HG02870 (cell line): Measurements from ENCODE around the gene TTLL11.
"Not testable (repeated sequence)": the region's sequence is repeated elsewhere in the genome, so short reads cannot be mapped to it uniquely, and the experiment has no call there.

Experiments
- ATAC-seq: cut with Tn5 transposase; IDR thresholded peaks from one replicate; pipeline ENCODE4 v1.9.1; 2021; ENCODE audit warnings: mild to moderate bottlenecking, moderate library complexity; ENCODE audit not compliant: unreplicated experiment

Gene TTLL11

DNA sequence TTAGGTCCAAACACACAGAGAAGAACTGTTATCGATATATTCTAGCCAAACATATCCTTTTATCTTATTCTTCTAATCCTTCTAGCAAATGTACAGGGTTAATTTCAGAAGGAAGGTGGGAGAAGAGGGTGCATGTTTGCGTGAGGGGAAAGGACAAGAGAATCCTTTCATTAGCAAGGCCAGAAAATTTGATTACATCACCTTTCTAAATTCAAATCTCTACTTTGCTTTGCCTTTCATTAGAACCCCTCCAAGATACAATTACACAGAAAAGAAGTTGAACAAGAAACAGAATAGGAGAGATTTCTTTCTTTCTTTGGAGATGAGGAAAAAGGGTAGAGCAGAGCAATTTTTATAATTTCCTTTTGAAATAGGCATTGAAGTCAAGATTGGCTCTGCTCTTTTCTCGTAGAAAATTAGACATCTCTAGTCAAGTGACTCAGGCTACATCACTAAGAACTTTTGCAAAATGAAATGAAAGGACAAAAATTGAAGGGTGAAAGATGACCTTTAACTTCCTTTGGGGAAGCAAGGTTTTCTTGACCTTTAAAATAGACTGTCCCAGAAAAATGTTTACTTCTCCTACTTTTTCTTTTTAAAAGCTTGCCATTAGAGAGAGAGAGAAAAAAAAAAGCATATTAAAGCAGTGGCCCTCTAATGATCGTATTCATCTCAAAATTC lies 81.2 kb downstream of the TTLL11 start:
- ATAC-seq, result no peak

DNA sequence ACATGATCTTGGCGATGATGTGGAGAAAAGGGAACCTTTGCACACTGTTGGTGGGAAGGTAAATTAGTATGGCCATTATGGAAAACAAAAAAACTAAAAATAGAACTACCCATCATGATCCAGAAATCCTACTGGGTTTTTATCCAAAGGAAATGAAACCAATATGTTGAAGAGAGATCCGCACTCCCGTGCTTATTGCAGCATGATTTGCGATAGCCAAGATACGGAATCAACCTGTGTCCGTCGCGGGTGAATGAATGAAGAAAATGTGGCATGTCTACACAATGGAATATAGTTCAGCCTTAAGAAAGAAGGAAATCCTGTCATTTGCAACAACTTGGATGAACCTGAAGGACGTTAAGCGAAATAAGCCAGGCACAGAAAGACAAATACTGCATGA lies 84.5 kb downstream of the TTLL11 start:
- ATAC-seq, result no peak

DNA sequence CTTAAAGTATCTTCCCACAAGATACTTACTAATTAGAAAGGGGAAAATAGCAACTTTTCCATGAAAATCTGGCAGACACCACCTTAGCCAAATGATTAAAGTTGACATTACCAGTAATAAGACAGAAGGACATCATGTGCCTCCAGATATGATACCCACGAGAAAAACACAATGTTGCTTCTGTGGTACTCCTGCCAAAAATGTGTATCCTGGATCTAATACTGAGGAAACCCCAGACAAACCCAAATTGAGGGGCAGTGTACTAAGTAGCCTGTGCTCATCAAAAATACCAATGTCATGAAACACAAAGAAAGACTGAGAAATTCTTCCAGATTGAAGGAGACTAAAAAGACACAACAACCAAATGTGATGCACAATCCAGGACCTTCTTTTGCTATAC lies 85.3 kb downstream of the TTLL11 start:
- ATAC-seq, result no peak

DNA sequence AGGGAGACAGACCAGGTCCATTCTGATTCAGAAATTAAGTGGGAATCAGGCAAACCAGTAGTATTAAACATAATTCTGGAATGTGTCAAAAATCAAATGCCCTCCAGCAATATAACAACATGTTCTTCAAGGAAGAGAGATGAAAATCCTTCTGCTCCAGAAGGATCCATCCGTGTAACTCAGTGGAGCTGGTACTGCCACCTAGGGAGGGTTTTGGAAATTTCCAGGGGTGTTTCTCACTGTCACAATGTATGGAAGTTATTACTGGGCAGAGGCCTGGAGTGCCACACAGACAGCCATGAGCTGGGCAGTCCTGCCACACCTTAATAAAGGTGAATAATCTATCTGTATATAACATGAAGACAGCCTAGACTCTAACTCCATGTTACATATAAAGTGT lies 87.5 kb downstream of the TTLL11 start:
- no peak for ATAC-seq

DNA sequence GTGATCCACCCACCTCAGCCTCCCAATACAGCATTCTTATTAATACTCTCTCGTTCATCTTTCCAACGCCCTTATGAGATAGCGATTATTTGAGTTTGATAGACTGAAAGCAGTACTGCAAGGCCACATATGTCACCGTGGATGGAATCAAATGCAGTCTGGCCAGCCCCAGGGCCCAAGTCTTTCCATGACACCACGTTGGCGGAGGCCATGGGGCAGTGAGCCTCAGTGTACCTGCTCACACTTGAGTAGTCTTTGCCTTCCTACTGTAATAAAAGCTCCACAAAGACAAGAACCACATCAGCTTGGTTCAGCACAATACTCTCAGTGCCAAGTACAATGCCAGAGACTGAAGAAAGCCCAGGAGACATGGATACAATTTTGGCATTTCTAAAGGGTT lies 88.5 kb downstream of the TTLL11 start:
- no peak for ATAC-seq

DNA sequence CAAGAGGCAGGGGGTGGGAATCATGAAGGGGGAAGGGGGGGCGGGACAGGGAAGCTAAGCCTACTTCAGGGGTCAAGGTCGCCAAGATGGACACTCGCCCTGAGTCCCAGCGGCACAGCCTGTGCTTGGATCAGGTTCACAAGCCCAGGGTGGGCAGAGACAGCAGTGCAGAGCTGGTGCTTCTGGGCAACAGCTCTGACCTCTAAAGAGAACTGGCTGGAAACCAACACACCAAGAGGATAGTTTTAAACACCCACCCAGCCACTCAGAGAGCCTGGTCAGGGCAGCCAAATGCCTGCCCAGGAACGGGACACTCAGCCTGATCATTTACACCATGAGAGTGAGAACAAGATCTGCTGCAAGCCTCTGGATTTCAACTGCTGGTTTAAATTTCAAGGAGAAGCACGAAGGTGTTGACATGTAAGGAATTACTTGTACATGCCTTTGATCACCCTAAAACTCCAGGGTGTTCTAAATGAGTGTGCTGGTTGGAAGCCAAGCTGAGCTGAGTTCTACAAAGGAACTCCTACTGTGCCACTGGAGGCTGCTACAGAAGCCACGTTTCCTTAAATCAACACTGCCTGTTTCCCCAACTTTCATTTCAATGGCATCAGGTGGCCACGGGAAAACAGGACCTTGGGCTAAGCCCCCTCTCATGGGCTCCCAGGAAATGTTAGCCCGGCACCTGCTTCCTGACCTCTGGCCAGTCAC lies 91.5 kb downstream of the TTLL11 start:
- no peak for ATAC-seq

DNA sequence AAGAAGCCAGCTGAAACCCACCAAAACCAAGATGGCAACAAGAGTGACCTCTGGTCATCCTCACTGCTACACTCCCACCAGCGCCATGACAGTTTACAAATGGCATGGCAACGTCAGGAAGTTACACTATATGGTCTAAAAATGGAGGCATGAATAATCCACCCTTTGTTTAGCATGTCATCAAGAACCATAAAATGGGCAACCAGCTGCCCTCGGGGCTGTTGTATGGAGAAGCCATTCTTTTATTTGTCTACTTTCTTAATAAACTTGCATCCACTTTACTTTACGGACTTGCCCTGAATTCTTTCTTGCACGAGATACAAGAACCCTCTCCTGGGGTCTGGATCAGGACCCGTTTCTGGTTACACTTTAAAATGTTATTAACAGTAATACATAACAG lies 92.6 kb downstream of the TTLL11 start:
- ATAC-seq, result not testable (repeated sequence)

DNA sequence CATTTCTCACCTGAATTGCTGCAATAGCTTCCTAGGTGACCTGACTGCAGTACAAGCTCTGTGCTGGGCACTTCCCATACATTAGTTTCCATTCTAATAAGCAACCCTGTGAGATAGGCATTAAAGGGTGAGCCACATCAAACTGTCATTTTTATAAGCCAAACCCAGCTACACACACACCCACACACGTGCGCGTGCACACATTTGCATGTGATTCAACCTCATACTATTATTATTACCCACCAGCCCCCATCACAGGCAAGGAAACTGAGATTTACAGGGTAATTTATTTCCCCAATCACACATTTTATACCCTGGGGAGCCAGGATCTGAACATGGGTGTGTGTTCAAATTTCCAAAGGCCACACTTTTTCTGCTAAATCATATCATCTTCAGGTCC lies 93.6 kb downstream of the TTLL11 start:
- no peak for ATAC-seq

DNA sequence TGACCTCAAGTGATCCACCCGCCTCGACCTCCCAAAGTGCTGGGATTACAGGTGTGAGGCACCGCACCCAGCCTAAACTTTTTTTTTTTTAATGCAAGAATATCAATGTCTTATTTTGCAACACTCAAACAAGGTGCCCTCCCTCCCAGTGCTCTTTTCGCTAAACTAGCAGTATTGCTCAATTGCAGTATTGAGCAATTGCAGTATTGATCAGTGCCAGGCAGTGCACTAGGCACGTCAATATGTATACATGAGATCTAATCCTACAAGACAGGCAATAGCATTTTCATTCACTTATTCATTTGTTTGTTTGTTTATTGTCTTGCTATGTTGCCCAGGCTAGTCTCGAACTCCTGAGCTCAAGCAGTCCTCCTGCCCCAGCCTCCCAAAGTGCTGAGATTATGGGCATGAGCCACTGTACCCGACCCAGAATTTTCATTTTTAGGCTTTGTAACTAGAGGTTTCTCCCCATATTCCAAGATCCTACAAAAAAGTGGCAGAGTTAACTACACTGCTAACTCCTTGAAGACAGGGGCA lies 94.5 kb downstream of the TTLL11 start:
- no peak for ATAC-seq

DNA sequence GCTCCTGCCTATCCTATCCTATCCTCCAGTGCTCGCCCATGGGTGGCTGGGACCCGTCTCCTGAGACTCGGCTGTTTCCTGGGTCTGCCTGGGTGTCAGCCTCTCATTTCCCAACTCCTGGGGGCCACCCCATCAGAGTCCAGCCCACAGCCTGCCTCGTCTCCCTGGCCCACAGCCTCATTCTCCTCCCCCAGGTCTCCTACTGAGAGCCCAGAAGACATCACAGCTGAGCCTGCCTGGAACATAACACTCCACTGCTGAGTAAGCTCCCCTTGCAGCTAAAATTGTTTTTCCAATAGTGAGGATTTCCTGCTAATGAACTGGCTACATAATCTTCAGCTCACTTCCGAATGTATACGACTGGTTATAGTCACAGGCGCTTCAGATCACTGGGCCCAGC lies 95.3 kb downstream of the TTLL11 start:
- no peak for ATAC-seq

DNA sequence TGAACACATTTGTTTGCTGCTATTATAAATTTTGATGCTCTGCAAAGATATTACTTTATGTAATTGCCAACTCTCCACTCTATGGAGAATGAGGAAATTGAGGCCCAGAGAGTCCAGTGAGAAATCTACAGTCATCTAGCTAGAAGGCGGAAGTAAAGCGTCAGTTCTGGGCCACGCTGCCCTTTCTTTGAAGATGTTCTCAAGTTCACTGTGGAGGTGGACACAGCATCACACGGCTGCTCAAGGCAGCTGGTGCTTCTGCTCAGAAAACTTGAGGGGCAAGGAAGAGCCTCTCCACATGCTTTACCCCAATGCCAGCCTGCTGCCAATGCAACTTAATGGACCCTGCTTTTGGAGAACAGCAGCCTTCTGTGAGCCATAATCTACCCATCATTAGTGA lies 96.3 kb downstream of the TTLL11 start:
- ATAC-seq, result no peak

DNA sequence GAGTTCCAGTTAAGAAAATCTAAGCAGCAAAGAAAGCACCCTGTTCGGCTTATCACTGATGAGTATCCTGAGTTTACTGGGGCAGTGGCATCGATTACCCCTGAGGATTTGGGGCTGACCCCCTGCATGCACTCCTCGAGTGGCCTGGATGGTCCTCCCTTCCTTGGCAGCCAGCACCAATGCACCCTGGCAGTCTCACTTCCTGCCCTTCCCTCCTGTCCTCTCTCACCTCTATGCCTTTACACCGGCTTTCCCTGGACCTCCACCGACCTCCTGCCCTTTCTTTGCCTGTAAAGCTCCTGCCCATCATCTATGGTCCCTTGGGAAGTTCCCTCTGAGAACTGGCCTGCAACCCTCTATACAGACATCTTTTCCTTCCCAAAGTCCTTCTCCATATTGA lies 97.1 kb downstream of the TTLL11 start:
- ATAC-seq, result no peak

DNA sequence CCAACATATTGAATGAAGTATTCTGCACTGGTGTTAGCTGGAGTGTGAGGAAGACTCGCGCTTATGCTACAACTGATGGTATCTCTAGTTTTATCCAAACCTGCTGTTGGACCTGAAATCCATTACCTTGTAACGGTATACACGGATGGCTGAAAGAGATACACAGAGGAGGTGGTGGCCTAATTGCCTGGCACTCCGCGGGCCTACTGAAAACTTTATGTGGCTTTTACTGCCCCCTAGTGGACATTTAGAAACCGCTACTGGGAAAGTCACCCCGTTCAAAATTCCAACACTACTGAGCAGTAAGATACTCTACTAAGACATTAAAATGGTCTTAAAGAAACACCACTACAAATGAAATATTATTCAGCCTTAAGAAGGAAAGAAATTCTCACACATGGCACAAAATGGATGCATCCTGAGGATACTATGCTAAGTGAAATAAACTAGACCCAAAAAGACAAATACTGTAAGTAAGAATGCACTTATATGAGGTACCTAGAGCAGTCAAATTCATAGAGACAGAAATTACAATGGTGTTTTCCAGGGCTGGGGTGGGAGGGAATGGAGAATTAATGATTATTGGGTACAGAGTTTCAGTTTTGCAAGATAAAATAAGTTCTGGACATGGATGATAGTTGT lies 100.4 kb downstream of the TTLL11 start:
- no peak for ATAC-seq

DNA sequence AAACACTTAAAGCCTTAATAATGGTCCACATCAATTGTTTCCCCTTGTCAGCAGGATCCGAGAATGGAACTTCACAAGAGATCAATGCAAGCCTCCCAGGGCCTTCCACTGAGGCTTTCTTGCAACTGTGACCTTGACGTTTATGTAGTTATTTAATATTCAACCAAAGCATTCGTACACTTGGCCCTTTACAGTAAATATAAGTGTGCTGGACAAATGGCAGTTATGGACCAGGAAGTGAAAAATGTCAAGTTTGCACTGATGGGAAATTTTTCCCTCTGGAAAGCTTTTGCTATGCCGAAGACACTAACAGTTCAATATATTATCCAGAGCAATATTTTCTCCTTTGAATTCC lies 101.8 kb downstream of the TTLL11 start:
- ATAC-seq, result no peak

DNA sequence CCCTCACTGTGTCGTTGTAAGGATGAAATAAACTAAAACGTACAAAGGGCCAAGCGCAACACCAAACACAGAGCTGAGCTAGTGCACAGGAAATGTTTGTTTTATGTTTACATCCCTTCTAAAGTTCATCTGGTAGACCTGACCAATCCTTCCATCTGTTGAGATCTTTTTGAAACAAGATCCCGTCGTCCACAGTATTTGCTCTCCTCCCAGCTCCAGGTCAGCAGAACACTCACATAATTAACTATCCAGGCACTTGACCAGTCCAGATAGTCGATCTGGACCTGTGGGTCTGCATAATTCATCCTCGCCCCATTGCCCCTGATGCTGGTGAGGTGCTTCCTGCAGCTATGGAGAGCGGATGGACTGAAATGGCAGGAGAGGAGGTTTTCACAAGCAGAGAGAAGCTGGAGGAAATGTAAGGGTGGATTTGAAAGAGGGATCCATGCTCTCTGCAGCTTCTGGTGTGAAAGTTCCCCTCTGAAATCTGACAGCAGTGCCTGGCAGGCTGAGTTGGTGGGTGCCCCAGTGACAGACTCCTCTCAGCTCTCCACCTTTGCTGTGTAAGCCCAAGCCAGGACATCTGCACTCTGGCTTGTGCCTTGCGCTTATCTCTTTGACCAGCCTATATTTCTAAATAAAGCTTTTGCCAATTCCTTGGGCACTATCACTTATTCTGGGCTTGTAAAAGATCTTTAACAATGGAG lies 102.4 kb downstream of the TTLL11 start:
- ATAC-seq, result no peak

DNA sequence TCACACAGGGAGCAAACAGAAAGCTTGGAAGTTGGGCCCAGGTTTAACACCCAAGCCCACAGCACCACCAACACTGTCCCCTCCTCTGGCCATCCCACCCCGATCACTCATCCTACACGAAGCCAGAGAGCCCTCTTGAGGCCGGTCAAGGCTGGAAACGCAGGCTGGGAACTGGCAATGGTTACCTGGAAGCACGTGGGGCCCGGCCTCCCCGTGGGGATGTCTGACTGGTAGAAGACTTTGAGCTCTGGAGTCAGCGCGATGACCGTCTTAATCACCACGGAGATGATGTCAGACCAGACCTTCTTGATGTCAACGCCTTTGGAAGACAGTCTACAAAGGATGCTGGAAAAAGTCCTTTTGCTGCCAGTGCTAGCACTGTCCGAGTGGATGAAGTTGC lies 104.1 kb downstream of the TTLL11 start:
- no peak for ATAC-seq

DNA sequence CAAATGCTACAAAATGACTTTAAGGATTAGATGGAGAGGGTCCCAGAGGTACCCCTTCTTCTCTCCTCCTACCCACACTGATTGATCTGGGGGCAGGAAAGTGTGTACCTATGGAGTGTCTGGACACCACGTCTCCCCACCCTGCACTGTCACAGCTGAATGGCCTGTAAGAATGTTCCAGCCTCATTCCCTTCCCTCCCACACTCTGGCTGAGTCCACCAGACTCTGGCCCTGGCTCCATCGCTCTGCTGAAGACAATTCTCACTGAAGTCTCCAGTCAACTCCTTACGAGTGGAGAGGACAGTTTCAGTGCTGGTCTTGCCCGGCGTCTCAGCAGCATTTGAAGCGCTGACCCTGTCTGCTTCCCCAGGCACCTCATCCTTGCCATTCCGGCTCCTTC lies 105.8 kb downstream of the TTLL11 start:
- ATAC-seq, result no peak

DNA sequence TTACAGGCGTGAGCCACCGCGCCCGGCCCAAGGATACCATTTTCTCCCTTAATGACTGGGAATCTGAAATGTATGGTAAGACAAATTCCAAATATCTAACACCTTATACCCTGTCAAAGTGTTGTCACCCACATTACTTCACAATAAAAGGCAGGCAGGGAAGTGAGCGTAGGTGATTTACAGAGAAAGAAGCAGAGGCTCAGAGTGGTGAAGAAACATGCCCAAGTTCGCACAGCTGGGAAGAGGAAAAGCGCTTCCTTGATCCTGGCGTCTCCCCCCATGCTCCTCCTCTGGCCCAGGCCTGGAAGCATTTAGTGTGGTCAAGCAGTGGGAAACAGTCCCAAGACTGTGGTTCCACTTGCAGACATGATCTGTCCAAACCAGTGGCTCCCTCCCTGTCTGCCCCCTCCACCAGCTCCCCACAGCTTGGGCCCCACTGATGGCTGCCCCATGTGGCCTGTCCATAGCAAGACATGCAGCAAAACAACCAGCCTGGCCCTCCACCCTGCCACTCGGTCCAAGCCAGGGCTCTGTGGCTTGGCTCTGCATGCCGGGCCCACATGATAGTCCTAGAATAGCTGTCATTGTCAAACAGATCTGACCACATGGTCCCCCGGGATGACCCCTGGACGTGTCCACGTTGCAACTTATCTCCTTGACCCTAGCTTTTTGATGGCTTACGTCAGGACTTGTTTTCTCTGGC lies 107.2 kb downstream of the TTLL11 start:
- ATAC-seq, result no peak

DNA sequence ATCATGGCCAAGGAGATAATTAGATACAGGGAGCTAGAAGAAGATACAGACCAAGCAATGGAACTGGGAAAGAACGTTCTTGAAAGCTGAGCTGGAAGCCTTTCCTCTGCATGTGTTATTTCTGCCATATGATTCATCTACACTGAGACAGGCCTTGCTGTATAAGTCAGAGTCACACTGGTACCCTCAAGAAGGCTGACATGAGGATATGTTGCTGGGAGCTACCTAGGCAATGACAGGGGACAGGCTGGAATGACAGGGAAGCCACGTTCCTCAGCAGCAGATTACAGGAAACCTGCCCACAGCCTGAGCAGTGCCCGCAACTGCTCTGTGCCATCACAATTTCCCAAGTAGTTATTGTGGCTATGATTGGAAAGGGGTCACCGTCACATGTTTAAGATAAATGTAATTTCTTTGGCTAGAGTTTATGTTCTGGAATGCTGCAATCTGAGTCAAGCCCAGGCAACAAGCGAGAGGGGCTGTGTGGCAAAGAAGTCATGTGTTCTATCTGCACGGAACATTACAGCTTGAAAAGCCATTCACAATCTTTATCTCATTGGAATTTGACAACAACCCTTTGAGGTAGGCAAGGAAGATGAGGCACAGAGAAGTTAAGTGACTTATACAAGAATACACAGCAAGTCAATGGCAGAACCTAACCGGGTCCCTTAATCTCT lies 108.2 kb downstream of the TTLL11 start:
- no peak for ATAC-seq

DNA sequence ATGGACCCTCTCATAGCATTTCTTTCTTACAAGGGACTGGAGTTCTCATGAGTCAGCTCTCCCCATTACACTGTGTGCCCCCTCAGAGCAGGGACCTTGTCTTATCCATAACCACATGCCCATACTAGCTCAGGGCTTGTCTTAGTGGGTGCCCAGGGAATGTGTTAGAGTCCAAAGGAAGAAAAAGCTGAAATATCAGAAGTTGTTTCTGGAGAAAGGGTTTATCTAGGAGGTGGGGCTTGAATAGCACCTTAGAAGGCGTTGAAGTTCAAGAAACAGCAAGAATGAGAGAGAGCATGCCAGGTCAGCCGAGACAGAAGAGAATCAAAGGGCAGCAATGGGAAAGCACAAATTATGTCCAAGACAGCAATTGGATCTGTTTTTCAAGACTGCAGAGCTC lies 109.4 kb downstream of the TTLL11 start:
- no peak for ATAC-seq
